NCI-H1092 treated with DMSO at 0.1 percent for 48 hours (cell line): Measurements from ENCODE around the gene PTPRN2.
"Not testable (repeated sequence)": the region's sequence is repeated elsewhere in the genome, so short reads cannot be mapped to it uniquely, and the experiment has no call there.

Experiments
- DNase-seq: peaks from one replicate; lab custom pipeline; 2025; lab: John Stamatoyannopoulos, UW

PTPRN2 gene

DNA sequence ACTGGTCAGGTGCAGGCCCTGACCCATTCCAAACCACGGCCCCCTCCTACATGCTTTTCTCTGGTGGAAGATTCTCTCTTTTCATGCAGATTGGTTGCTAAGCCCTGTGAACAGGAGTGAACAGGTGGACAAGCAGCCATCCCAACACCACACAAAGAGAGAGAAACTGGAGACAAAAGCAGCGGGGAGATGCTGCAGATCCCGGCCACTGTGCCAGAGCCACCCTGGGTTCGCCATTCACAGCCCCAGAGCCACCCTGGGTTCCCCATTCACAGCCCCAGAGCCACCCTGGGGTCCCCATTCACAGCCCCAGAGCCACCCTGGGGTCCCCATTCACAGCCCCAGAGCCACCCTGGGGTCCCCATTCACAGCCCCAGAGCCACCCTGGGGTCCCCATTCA is 239.6 kb downstream of the PTPRN2 start:
- not testable (repeated sequence) for DNase-seq

DNA sequence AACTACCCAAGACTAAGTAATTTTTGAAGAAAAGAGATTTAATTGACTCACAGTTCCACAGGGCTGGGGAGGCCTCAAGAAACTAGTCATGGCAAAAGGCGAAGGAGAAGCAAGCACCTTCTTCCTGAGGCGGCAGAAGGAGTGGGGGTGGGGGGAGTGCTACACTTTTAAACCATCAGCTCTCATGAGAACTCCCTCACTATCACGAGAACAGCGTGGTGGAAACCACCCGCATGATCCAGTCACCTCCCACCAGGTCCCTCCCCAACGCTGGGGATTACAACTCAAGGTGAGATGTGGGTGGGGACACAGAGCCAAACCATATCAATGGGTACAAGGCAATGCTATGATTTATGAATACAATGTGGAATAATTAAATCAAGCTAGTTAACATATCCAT is 241.9 kb downstream of the PTPRN2 start:
- no peak for DNase-seq

DNA sequence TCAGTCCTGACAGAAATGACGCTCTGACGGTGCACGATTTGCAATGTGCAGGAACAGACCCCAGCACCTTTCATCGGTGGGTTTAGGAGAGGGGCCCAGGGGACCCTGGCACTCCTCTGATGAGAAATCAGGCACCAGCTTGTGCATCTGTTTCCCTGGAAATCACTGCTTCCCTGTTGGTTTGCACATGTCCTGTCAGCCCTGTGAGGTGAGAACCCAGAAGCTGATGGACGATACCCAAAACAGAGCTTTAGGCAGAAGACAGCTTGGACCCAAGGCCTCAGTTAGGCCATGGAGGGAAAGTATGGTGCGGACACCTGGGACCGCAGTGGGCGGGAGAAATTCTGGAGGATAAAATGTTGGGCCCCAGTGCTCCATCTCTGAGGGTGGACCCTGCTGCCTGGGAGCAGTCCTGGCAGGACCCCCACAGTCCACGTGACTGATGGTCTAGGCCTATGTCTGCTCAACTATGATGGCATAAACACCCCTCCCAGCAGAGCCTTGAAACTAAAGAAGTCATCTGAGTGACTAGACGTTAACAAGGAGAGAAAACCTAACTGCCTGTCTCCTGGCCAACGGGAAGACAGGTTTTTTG is 242.8 kb downstream of the PTPRN2 start:
- DNase-seq = no peak

DNA sequence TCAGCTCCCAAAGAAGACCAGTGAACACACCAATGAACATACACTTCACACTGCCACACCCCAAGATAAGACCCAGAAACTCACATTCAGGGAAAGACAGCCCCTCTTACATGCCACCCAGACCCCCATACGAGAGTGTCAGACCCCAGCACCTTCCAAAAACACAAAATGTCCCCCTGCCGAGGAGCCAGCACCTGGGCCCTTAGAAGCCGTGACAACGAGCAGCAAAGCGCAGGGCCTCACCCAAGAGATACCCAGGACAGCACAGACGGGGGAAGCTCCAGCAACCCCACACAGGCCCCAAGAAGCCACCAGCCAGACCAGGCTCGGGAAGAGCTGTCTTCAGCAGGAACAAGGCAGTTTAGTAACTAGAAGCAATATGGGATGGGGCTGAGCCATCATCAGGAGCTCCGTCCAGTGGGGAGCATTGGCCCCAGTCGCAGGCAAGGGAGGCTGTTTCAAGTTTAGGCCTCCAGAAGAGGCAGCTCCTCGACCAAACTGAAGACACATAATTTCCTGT is 243.6 kb downstream of the PTPRN2 start:
- DNase-seq = no peak

DNA sequence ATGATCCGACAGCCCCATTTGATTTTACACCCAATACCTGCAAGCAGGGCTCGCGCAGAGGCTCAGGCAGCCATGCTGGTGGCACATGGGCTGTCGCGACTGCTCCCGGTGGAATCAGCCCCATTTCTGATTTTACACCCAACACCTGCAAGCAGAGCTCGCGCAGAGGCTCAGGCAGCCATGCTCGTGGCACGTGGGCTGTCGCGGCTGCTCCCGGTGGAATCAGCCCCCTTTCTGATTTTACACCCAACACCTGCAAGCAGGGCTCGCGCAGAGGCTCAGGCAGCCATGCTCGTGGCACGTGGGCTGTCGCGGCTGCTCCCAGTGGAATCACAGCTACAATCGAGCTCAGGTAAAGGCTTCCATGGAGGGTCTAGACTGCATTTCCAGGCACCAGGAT is 244.1 kb downstream of the PTPRN2 start:
- DNase-seq = no peak

DNA sequence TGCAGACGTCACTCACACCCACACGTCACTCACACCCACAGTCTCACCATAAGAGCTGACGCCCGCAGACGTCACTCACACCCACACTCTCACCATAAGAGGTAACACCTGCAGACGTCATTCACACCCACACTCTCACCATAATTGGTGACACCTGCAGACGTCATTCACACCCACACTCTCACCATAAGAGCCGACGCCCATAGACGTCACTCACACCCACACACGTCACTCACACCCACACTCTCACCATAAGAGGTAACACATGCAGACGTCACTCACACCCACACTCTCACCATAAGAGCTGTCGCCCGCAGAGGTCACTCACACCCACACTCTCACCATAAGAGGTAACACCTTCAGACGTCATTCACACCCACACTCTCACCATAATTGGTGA is 246.5 kb downstream of the PTPRN2 start:
- not testable (repeated sequence) for DNase-seq

DNA sequence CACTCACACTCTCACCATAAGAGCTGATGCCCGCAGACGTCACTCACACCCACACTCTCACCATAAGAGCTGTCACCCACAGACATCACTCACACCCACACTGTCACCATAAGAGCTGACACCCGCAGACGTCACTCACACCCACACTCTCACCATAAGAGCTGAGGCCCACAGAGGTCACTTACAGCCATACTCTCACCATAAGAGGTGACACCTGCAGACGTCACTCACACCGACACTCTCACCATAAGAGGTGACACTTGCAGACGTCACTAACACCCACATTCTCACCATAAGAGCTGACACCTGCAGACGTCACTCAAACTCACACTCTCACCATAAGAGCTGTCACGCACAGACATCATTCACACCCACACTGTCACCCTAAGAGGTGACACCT is 250.7 kb downstream of the PTPRN2 start:
- not testable (repeated sequence) for DNase-seq

DNA sequence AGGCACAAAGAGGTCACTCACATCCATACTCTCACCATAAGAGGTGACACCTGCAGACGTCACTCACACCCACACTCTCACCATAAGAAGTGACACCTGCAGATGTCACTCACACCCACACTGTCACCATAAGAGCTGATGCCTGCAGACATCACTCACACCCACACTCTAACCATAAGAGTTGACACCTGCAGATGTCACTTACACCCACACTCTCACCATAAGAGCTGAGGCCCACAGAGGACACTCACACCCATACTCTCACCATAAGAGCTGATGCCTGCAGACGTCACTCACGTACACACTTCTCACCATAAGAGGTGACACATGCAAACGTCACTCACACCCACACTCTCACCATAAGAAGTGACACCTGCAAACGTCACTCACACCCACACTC is 255.1 kb downstream of the PTPRN2 start:
- DNase-seq = not testable (repeated sequence)

DNA sequence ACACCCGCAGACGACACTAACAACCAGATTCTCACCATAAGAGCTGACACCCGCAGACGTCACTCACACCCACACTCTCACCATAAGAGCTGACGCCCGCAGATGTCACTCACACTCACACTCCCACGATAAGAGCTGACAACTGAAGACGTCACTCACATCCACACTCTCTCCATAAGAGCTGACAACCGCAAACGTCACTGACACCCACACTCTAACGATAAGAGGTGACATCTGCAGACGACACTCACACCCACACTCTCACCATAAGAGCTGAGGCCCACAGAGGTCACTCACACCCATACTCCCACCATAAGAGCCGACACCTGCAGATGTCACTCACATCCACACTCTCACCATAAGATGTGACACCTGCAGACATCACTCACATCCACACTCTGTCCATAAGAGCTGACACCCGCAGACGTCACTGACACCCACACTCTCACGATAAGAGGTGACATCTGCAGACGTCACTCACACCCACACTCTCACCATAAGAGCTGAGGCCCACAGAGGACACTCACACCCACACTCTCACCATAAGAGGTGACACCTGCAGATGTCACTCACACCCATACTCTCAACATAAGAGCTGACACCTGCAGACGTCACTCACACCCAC is 255.7 kb downstream of the PTPRN2 start:
- not testable (repeated sequence) for DNase-seq

DNA sequence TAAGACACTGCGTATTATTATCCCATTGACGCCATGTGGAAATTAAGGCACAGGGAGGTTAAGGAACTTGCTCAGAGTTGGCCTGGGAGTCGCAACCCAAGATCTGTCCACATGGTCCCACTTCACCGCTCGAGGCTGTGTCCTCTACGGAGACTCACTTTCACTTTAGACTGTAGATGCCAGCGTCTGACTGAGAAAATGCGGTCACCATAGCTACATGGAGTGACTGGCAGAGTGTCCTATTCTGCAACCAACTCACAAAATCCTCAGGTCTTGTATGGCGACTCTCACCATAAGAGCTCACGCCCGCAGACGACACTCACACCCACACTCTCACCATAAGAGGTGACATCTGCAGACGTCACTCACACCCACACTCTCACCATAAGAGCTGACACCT is 257.9 kb downstream of the PTPRN2 start:
- DNase-seq = no peak

DNA sequence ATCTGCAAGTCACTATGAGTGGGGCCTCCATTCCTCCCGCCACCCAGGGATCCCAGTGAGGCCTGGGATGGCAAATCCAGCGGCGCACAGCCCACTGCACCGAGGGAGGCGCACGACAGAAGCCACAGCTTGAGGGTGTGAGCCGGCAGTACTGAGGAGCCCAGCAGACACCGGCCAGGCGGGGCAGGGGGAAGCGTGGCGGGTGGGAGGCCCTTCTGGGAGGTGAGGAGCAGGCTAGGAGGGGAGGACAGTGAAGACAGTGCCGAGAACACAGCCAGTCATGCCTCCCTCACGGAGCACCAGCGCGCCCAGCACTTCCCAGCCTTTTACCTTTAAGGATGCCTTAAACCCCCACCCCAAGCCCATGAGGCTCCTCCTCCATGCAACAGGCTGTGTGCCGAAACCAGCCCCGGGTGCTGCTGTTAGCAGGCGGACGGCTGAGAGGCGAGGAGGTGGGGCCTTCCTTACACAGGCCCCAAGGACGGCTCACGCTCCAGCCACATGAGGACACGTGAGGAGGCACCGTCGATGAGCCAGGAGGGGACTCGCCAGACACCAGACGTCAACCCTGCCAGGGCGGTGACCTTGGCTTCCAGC is 258.5 kb downstream of the PTPRN2 start:
- no peak for DNase-seq

DNA sequence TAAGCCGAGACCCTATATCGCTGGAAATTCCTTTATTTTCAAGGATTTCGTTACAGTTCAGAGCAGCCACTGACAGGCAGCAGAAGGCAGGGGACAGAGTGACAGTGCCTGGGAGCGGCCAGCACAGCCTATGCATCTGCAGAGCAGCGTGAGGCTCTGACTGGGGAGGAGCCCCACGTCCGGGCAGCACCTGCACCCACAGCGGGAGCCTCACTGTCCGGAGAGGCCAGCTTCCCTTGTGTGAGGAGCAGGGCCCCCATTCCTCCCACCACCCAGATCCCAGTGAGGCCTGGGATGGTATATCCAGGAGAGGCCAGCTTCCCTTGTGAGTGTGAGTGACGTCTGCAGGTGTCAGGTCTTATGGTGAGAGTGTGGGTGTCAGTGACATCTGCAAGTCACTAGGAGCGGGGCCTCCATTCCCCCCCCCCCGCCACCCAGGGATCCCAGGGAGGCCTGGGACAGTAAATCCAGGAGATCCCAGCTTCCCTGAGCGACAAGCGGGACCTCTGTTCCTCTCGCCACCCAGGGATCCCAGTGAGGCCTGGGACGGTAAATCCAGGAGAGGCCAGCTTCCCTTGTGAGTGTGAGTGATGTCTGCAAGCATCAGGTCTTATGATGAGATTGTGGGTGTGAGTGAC is 259.1 kb downstream of the PTPRN2 start:
- no peak for DNase-seq

DNA sequence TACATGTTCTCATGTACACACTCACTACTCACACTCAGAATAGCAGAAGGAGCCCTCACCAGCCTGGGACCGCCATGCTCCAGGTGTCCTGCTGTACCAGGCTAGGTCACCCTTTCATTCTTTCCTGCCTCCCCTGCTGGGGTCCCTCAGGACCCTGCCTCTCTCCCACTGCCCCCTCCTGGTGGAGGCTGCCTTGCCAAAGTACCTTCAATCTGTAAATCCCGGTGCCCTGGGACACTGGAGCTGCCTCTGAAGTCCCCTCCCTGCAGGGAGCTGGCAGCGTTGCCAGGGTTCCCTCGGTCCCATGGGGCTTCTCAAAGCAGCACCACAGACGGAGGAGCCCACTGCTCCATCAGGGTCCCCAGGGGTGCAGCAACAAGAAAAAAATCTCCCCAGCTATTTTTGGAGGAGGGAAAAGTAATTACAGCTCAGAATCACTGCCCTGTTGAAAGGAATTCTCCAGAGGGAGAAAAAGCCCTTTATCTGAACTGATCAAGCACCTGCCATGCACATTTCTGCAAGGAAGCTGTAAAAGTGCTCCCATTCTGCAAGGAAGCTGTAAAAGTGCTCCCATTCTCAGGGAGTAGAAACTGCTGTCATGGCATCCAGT is 259.9 kb downstream of the PTPRN2 start:
- DNase-seq = no peak

DNA sequence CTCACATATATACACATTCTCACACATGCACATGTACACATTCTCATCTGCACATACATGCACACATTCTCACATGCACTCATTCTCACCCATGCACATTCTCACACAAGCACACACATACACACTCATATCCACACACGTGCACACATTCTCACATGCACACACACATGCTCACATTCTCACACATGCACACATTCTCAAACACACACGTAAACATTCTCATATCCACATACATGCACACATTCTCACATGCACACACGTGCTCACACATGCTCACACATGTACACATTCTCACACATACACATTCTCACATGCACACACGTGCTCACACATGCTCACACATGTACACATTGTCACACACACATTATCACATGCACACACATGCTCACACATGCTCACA is 260.6 kb downstream of the PTPRN2 start:
- DNase-seq = no peak

DNA sequence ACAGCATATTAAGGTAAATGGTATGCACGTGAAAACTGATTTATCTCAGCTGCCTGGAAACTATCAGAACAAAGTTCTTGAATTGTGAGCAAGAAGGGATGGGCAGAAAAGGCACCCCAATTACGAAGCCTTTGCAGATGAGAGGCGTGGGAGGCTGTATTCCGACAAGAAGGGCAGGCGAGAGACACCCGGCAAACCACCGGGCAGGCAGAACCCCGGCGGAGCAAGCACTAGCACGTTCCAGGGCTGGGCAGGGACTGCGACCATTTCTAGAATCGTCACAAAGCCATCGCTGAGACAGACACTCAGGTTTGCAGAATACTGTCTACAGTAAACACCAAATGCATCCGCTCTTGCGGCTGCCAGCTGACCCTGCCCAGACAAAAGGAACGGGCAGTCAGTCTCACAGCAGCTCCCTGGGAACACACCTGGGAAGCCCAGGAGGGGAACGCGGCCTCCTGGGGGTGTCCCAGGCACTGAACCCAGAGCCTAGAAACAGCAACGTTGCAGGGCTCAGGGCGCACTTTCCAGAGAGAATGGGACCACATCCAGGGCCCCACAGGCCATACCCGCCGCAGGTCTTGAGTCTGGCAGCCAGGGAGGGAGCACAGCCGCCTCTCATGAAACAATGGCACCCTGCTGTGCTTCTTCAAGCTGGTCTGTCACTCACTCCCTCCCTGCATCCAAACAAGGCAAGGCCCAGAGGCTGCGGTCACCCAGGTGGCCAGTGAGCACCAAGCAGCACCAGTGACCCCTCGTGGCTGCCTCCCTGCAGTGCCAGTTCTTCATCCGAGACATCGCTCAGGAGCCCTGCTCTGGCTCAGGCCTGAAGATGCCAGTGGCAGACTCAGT is 261.9 kb downstream of the PTPRN2 start:
- DNase-seq = peak; percentile 91

DNA sequence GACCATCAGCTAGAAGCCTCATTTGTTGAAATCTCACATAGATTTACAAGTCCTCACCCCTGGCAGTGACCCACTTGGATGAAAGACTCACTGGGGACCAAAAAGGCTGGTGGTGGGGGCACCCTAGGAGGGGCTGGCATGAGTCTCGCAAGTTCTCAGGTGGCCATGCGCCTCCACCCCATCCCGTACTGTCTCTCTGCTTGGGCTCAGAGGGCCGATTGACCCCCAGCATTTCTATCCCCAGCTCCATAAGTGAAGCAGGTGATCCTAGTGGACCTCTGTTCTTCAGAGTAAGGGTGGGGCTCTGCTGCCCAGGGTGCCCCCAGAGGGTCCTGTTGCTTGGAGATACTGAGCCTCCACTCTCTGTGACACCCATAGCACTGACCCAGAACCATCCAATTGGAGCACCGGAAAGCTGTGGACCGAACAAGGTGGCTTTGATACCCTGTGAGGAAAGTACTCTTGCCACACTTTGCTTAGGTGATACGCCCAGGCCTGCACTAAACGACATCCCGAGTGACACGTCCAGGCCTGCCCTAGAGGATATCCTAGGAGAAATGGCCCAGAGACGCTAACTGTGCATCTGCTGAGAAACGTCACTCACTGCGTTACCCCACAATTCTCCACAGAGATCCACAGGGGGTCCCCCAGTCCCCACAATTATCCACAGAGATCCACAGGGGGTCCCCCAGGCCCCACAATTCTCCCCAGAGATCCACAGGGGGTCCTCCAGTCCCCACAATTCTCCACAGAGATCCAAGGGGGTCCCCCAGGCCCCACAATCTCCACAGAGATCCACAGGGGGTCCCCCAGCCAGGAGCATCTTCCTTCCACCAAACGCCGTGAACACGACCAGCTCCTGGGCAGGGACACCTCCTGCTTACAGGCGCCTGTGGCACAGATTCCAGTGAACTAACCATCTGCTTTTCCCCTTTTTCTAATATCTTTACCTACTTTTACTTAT is 262.9 kb downstream of the PTPRN2 start:
- DNase-seq = no peak

DNA sequence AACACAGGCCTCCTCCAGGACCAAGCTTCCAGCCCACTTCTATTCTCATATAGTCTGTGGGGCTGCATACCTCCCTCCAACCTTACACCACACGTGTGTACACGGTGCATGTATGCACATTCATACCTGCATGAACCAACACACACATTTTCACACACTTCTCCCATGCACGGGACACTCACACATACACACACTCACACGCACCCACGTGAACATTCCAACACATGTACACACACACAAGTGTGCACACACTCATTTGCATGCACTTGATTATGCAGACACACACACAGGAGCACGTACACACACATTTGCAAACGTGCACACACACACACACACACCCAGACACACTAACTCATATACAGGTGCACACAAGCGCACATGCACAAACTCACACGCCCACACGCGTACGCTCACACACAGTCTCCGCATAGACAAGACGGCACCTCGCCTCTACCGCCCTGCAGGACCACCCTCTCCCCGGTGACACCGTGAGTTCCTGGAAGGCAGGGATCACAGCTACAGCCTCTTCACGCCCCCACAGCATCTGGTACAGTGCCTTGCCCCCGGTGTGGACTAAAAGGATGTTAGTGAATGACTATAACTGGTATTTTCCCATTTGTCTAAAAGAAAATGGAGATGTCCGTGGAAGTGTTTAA is 263.8 kb downstream of the PTPRN2 start:
- DNase-seq = no peak

DNA sequence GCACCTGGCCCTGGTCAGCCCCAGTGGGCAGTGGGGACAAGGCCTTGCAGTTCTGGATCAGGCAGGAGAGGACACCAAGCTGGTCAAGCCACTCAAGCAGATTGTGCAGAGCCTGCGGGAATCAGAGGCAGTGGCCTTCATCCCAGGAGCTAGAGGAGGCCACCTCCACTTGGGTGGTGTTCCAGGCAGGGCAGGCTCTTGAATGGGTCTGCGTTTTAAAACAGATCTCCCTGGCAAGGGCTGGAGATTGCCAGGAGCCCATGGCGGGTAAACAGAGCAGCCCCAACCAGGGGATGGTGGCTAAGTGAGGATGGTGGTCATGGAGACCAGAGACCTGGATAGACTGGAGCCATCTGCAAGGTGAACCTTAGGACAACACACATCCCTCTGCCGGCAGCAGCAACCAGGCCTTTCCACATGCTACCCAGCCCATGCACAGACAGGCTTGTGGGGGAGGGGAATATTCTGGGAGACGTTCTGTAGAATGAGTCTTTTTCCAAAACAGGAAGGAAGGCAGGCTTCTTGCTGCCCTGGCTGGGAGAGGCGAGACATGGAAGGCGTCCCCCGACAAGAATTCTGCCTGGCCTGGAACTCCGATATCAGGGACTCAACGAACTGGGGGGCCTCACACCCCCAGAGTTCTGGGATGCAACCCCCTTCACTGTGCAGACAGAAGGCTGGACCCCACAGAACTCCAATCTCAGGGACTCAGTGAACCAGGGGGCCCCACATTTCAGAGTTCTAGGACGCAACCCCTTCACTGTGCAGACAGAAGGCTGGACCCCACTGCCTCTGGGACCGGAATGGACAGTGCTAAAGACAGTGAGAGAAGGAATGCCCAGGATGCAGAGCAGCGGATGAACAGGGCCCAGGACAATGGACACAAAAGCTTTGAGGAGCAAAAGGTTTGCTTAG is 264.8 kb downstream of the PTPRN2 start:
- DNase-seq = no peak
